CD4-positive, alpha-beta T cell treated with Interleukin-10 for 1 hour (primary cell): ENCODE measurements around the gene C2orf92.

Source experiments
- DNase-seq: peaks from one replicate; pipeline ENCODE4 v3.0.0-alpha.2; 2020

C2orf92 gene

GRCh38 chr2:97749581-97749980 is 80.1 kb downstream of the C2orf92 start:
- no peak for DNase-seq

- DNase-seq, result no peak
These were observed 80.5 kb downstream of the C2orf92 start for GRCh38 chr2:97750017-97750416.

GRCh38 chr2:97751752-97752151 is 82.2 kb downstream of the C2orf92 start:
- no peak for DNase-seq
